GM12873 (cell line): ENCODE results near the gene TRPC6.

ENCODE experiments used
- CTCF ChIP-seq: IDR thresholded peaks from 2 replicates; pipeline ENCODE4 v1.5.1; 2012; ENCODE audit warnings: low read depth, mild to moderate bottlenecking, moderate library complexity, low read length, control low read depth; ENCODE audit not compliant: insufficient read depth; ENCODE audit errors: missing control alignments

Gene TRPC6

GRCh38 chr11:101584655-101585054, 848 bp upstream of the TRPC6 start:
- no peak for TF ChIP-seq CTCF

- TF ChIP-seq CTCF, result no peak
Measured at GRCh38 chr11:101584129-101584515, 315 bp upstream of the TRPC6 start.

GRCh38 chr11:101582989-101583250, 887 bp downstream of the TRPC6 start:
- TF ChIP-seq CTCF, result no peak

GRCh38 chr11:101582236-101582988, 1.4 kb downstream of the TRPC6 start:
- TF ChIP-seq CTCF, result no peak

- TF ChIP-seq CTCF, result no peak
Measured at GRCh38 chr11:101577461-101577860, 6.3 kb downstream of the TRPC6 start.

- no peak for TF ChIP-seq CTCF
Measured at GRCh38 chr11:101576456-101576855, 7.4 kb downstream of the TRPC6 start.

- no peak for TF ChIP-seq CTCF
Measured at GRCh38 chr11:101574886-101575285, 8.9 kb downstream of the TRPC6 start.

GRCh38 chr11:101567071-101567470, 16.7 kb downstream of the TRPC6 start:
- TF ChIP-seq CTCF, result no peak
